GM20431 (cell line): ENCODE data around the gene PARD3.

Experiments used
- in situ Hi-C: fragments of 300-500 bp; cut with MseI, MboI; formaldehyde crosslinking; loops from one replicate; pipeline ENCODE4 v1.15.0; 2020; ENCODE audit warnings: low sequenced_read_pairs; ENCODE audit not compliant: unreplicated experiment

PARD3 gene

GRCh38 chr10:34494012-34494411, 321.1 kb downstream of the PARD3 start:
- in situ Hi-C loops, result no loop called here

GRCh38 chr10:34492081-34492480, 323.0 kb downstream of the PARD3 start:
- in situ Hi-C loops, result no loop called here

- in situ Hi-C loops, result no loop called here
These were observed 323.4 kb downstream of the PARD3 start for GRCh38 chr10:34491678-34492077.

- in situ Hi-C loops, result no loop called here
These were observed 324.9 kb downstream of the PARD3 start for GRCh38 chr10:34489973-34490745.

GRCh38 chr10:34489411-34489810, 325.7 kb downstream of the PARD3 start:
- in situ Hi-C loops, result no loop called here

GRCh38 chr10:34488476-34489130, 326.5 kb downstream of the PARD3 start:
- in situ Hi-C loops, result no loop called here

GRCh38 chr10:34486008-34486407, 329.1 kb downstream of the PARD3 start:
- in situ Hi-C loops, result no loop called here

- in situ Hi-C loops, result no loop called here
These were observed 330.9 kb downstream of the PARD3 start for GRCh38 chr10:34484164-34484563.

GRCh38 chr10:34480345-34480744, 334.8 kb downstream of the PARD3 start:
- in situ Hi-C loops, result no loop called here

- in situ Hi-C loops, result no loop called here
These were observed 335.4 kb downstream of the PARD3 start for GRCh38 chr10:34479520-34480179.

GRCh38 chr10:34477249-34477648, 337.8 kb downstream of the PARD3 start:
- in situ Hi-C loops, result no loop called here

GRCh38 chr10:34476608-34477007, 338.5 kb downstream of the PARD3 start:
- in situ Hi-C loops, result no loop called here

GRCh38 chr10:34475786-34476185, 339.3 kb downstream of the PARD3 start:
- in situ Hi-C loops, result no loop called here

GRCh38 chr10:34475274-34475646, 339.8 kb downstream of the PARD3 start:
- in situ Hi-C loops, result no loop called here

GRCh38 chr10:34474555-34475273, 340.4 kb downstream of the PARD3 start:
- in situ Hi-C loops, result no loop called here

GRCh38 chr10:34474009-34474376, 341.1 kb downstream of the PARD3 start:
- in situ Hi-C loops, result no loop called here

- in situ Hi-C loops, result no loop called here
These were observed 341.7 kb downstream of the PARD3 start for GRCh38 chr10:34473174-34474008.

- in situ Hi-C loops, result no loop called here
These were observed 344.8 kb downstream of the PARD3 start for GRCh38 chr10:34470307-34470706.

GRCh38 chr10:34469446-34469845, 345.6 kb downstream of the PARD3 start:
- in situ Hi-C loops, result no loop called here

GRCh38 chr10:34467902-34468301, 347.2 kb downstream of the PARD3 start:
- in situ Hi-C loops, result no loop called here
